Ishikawa (cell line): ENCODE results near the gene BMP6.

Experiments
- CEBPB ChIP-seq: IDR thresholded peaks from 2 replicates; pipeline ENCODE4 v1.6.1; 2012
- CREB1 ChIP-seq: IDR thresholded peaks from 2 replicates; pipeline ENCODE4 v1.6.1; 2012; ENCODE audit warnings: low read depth
- EGR1 ChIP-seq: IDR thresholded peaks from 2 replicates; pipeline ENCODE4 v1.6.1; 2012
- EP300 ChIP-seq: IDR thresholded peaks from 2 replicates; pipeline ENCODE4 v1.6.1; 2012; ENCODE audit warnings: borderline replicate concordance
- FOXM1 ChIP-seq: IDR thresholded peaks from 2 replicates; pipeline ENCODE4 v1.6.1; 2012; ENCODE audit warnings: low read depth, borderline replicate concordance
- REST ChIP-seq: IDR thresholded peaks from 2 replicates; pipeline ENCODE4 v1.6.1; 2012; ENCODE audit warnings: low read depth, mild to moderate bottlenecking
- TAF1 ChIP-seq: IDR thresholded peaks from 2 replicates; pipeline ENCODE4 v1.6.1; 2012; ENCODE audit warnings: low read depth, mild to moderate bottlenecking
- TCF12 ChIP-seq: IDR thresholded peaks from 2 replicates; pipeline ENCODE4 v1.6.1; 2012; ENCODE audit warnings: low read depth
- TEAD4 ChIP-seq: IDR thresholded peaks from 2 replicates; pipeline ENCODE4 v1.6.1; 2012
- YY1 ChIP-seq: IDR thresholded peaks from 2 replicates; pipeline ENCODE4 v1.6.1; 2012; ENCODE audit warnings: low read depth
- TF ChIP-seq, protein P1 (sequence below): IDR thresholded peaks from 2 replicates; pipeline ENCODE4 v1.6.1; 2012

- TF ChIP-seq TAF1 (no peak), TCF12 (no peak), CEBPB (no peak), TEAD4 (no peak), REST (no peak), YY1 (no peak), CREB1 (no peak), EGR1 (no peak), FOXM1 (no peak), EP300 (no peak)
- TF ChIP-seq, protein P1, sequence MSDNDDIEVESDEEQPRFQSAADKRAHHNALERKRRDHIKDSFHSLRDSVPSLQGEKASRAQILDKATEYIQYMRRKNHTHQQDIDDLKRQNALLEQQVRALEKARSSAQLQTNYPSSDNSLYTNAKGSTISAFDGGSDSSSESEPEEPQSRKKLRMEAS, result no peak
Observed at GRCh38 chr6:7914311-7914710, 188.4 kb downstream of the BMP6 start.
